Liver (tissue), 9 donors: ENCODE data around the gene ZDHHC14. TPM values are rescaled to one million over a fixed set of nuclear protein-coding genes. Genes with fewer than 3 reads are reported as not detected.

ENCODE experiments used
- DNase-seq: peaks from one replicate; pipeline ENCODE4 v3.0.0-alpha.2; 2017; ENCODE audit warnings: low spot score
- H3K27ac ChIP-seq, 2 donors: one replicate each; pipeline ENCODE4 v1.7.0; 2013; ENCODE audit warnings: inconsistent platforms in 2 of 2, low read length in 2 of 2, control low read depth in 1 of 2, low read depth in 1 of 2, mild to moderate bottlenecking in 1 of 2
- H3K27me3 ChIP-seq, 4 donors: one replicate each; pipeline versions ENCODE4 v1.6.1 to v1.7.0; 2013; ENCODE audit warnings: low read length in 3 of 4, inconsistent platforms in 1 of 4, mild to moderate bottlenecking in 1 of 4, moderate library complexity in 1 of 4; ENCODE audit not compliant: control insufficient read depth in 4 of 4, insufficient read depth in 4 of 4
- H3K36me3 ChIP-seq, 4 donors: one replicate each; pipeline versions ENCODE4 v1.6.1 to v1.7.0; 2013; ENCODE audit warnings: low read length in 3 of 4, mild to moderate bottlenecking in 3 of 4, low read depth in 1 of 4, moderate library complexity in 1 of 4; ENCODE audit not compliant: control insufficient read depth in 4 of 4, insufficient read depth in 3 of 4
- H3K4me1 ChIP-seq, 4 donors: one replicate each; pipeline versions ENCODE4 v1.6.1 to v1.7.0; 2013; ENCODE audit warnings: low read length in 3 of 4, mild to moderate bottlenecking in 3 of 4, moderate library complexity in 1 of 4; ENCODE audit not compliant: control insufficient read depth in 4 of 4, insufficient read depth in 4 of 4
- H3K4me3 ChIP-seq, 3 donors: one replicate each; pipeline versions ENCODE4 v1.6.1 to v1.7.0; 2013; ENCODE audit warnings: low read length in 3 of 3, control low read depth in 1 of 3, low read depth in 1 of 3, mild to moderate bottlenecking in 1 of 3
- H3K9ac ChIP-seq, 2 donors: one replicate each; pipeline ENCODE4 v1.7.0; 2013; ENCODE audit warnings: low read length in 2 of 2, mild to moderate bottlenecking in 2 of 2, moderate library complexity in 2 of 2, control low read depth in 1 of 2, low read depth in 1 of 2
- H3K9me3 ChIP-seq, 4 donors: one replicate each; pipeline versions ENCODE4 v1.6.1 to v1.7.0; 2013; ENCODE audit warnings: low read length in 3 of 4; ENCODE audit not compliant: control insufficient read depth in 4 of 4
- ATF3 ChIP-seq: IDR thresholded peaks from 2 replicates; pipeline ENCODE4 v1.6.1; 2016; ENCODE audit warnings: antibody characterized with exemption
- CTCF ChIP-seq: fragments of 150-350 bp; IDR thresholded peaks from 2 replicates; pipeline ENCODE4 v1.5.1; 2017; ENCODE audit warnings: improper control_type of control experiment, low read depth, low read length; ENCODE audit not compliant: missing input control
- FOXA1 ChIP-seq: IDR thresholded peaks from 2 replicates; pipeline ENCODE4 v1.6.1; 2016; ENCODE audit warnings: antibody characterized with exemption
- FOXA2 ChIP-seq: IDR thresholded peaks from 2 replicates; pipeline ENCODE4 v1.6.1; 2016; ENCODE audit warnings: antibody characterized with exemption
- GABPA ChIP-seq, 2 donors: IDR thresholded peaks in 1 of 2; conservative IDR thresholded peaks in 1 of 2; 2 replicates each; pipeline ENCODE4 v1.6.1; 2016; ENCODE audit warnings: antibody characterized with exemption in 2 of 2, mild to moderate bottlenecking in 1 of 2, moderate library complexity in 1 of 2
- HNF4A ChIP-seq, 2 donors: conservative IDR thresholded peaks; 2 replicates each; pipeline ENCODE4 v1.6.1; 2016; ENCODE audit warnings: antibody characterized with exemption in 2 of 2, mild to moderate bottlenecking in 2 of 2
- HNF4G ChIP-seq: IDR thresholded peaks from 2 replicates; pipeline ENCODE4 v1.6.1; 2016; ENCODE audit warnings: antibody characterized with exemption
- JUND ChIP-seq, 2 donors: IDR thresholded peaks; 2 replicates each; pipeline ENCODE4 v1.6.1; 2016; ENCODE audit warnings: antibody characterized with exemption in 2 of 2
- NR2F2 ChIP-seq: IDR thresholded peaks from 2 replicates; pipeline ENCODE4 v1.6.1; 2016; ENCODE audit warnings: antibody characterized with exemption
- RAD21 ChIP-seq, 2 donors: IDR thresholded peaks; 2 replicates each; pipeline ENCODE4 v1.6.1; 2016; ENCODE audit warnings: antibody characterized with exemption in 2 of 2, mild to moderate bottlenecking in 2 of 2
- REST ChIP-seq: IDR thresholded peaks from 2 replicates; pipeline ENCODE4 v1.6.1; 2016; ENCODE audit warnings: antibody characterized with exemption, mild to moderate bottlenecking
- SP1 ChIP-seq: IDR thresholded peaks from 2 replicates; pipeline ENCODE4 v1.6.1; 2018; ENCODE audit warnings: antibody characterized with exemption, mild to moderate bottlenecking
- TAF1 ChIP-seq: conservative IDR thresholded peaks from 2 replicates; pipeline ENCODE4 v1.6.1; 2016; ENCODE audit warnings: antibody characterized with exemption, mild to moderate bottlenecking
- ZBTB33 ChIP-seq: IDR thresholded peaks from 2 replicates; pipeline ENCODE4 v1.6.1; 2016; ENCODE audit warnings: antibody characterized with exemption
- WGBS: extraction: QIAGEN DNeasy Blood & Tissue Kit; methylation state at CpG from one replicate; pipeline ENCODE4 v1.1.7; 2013; 5-methylcytosine and 5-hydroxymethylcytosine counted together
- polyA plus RNA-seq, 2 donors: library from polyadenylated mRNA; stranded (reverse) in 1 of 2; unstranded in 1 of 2; fragments of 200-250 nt in 1 of 2; fragments of >200 nt in 1 of 2; fragmentation: Nextera tagmentation in 1 of 2; extraction: Ambion mirVana in 1 of 2; gene quantifications; one replicate each; pipeline versions ENCODE4 v1.2.1 to v1.2.3, GENCODE V29; 2013 to 2015
- total RNA-seq, 2 donors: library from RNA; depleted of rRNA; stranded (reverse); fragments of >200 nt; gene quantifications; one replicate each; pipeline ENCODE4 v1.2.3, GENCODE V29; 2014
- donor health status: healthy.
- donor health status: healthy.
- donor health status: healthy.
- donor health status: healthy.
- donor health status: healthy.

ZDHHC14 gene
- total and polyA plus RNA-seq, 4 donors: 4.4 to 11.7 (median 8.4) TPM

GRCh38 chr6:157660414-157660813 is 279.4 kb downstream of the ZDHHC14 start:
- H3K27ac ChIP-seq: no peak overlapping the region
- no peak for TF ChIP-seq FOXA2
- TF ChIP-seq ATF3: no peak
- TF ChIP-seq FOXA1: no peak
- no peak for TF ChIP-seq TAF1
- TF ChIP-seq SP1: no peak
- no peak for TF ChIP-seq JUND (IDR thresholded peaks at IDR 0.05)
- no peak for TF ChIP-seq HNF4G
- TF ChIP-seq ZBTB33: no peak
- no peak for TF ChIP-seq HNF4A (conservative IDR thresholded peaks at IDR 0.05)
- no peak for TF ChIP-seq REST
- TF ChIP-seq NR2F2: no peak
- no peak for TF ChIP-seq CTCF
- no peak for TF ChIP-seq GABPA (IDR thresholded peaks at IDR 0.05 in 1 of 2, conservative IDR thresholded peaks at IDR 0.05 in 1 of 2)
- no peak overlapping the region for H3K9ac ChIP-seq
- no peak overlapping the region for H3K4me3 ChIP-seq
- peaks cover 0 to 24% (median 8%) of the 10 kb centered on the region in 4 donors for H3K36me3 ChIP-seq
- no peak for DNase-seq
- H3K4me1 ChIP-seq: no peaks in the 10 kb centered on the region
- no peaks in the 10 kb centered on the region for H3K9me3 ChIP-seq
- 97% methylated on average over 5 of the region's 5 CpGs for WGBS
- no peaks in the 10 kb centered on the region for H3K27me3 ChIP-seq

GRCh38 chr6:157661652-157662051 is 280.7 kb downstream of the ZDHHC14 start:
- WGBS: 88% methylated on average over 3 of the region's 3 CpGs
- H3K4me3 ChIP-seq: no peak overlapping the region
- no peaks in the 10 kb centered on the region for H3K4me1 ChIP-seq
- peaks cover 0 to 18% (median 2%) of the 10 kb centered on the region in 4 donors for H3K36me3 ChIP-seq
- H3K9ac ChIP-seq: no peak overlapping the region
- DNase-seq: no peak
- no peaks in the 10 kb centered on the region for H3K9me3 ChIP-seq
- no peaks in the 10 kb centered on the region for H3K27me3 ChIP-seq
- no peak overlapping the region for H3K27ac ChIP-seq
- TF ChIP-seq ZBTB33 (no peak), SP1 (no peak), GABPA (IDR thresholded peaks at IDR 0.05 in 1 of 2, conservative IDR thresholded peaks at IDR 0.05 in 1 of 2) (no peak), CTCF (no peak), TAF1 (no peak), REST (no peak), NR2F2 (no peak), HNF4G (no peak), HNF4A (conservative IDR thresholded peaks at IDR 0.05) (no peak), JUND (IDR thresholded peaks at IDR 0.05) (no peak), RAD21 (IDR thresholded peaks at IDR 0.05) (no peak), FOXA2 (no peak)
